ENCODE data around the gene HMMR. TPM values are rescaled to one million over a fixed set of nuclear protein-coding genes. Genes with fewer than 3 reads are reported as not detected.

Gene HMMR
- total and polyA plus RNA-seq, 2 donors (not counting 1 experiment from before 2014, with no cell fraction given) = 0.34 to 1.6 TPM

DNA sequence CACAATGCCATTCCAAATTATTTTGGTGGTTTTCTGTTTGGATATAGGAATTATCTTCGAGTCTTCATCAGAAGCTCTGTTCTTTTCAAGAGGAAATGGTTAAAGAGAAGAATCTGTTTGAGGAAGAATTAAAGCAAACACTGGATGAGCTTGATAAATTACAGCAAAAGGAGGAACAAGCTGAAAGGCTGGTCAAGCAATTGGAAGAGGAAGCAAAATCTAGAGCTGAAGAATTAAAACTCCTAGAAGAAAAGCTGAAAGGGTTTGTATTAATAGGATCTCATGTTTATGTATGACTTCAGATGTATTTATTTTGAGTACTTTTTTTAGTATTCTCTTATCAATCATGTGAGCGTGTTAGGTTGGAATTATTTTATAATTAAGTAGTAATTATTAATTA lies 15.0 kb downstream of the HMMR start:
- no peak overlapping the region for H3K4me3 ChIP-seq (ENCODE audit: control extremely low read depth in 1 of 5, extremely low read depth in 1 of 5, insufficient read depth in 1 of 5, low read depth in 2 of 5, low read length in 4 of 5)
- ChIA-PET POLR2A (no interaction called here), CTCF (interaction anchor here (1.2 to 5.9 kb wide), 6 partner anchors 13 to 33 kb away, joined by 4 to 50 read pairs (median 7); partner anchors contain the start of genes HMMR and NUDCD2)
- TF ChIP-seq EZH2 (IDR thresholded peaks at IDR 0.05; ENCODE audit: borderline replicate concordance, insufficient read depth, low read depth, low read length, poor library complexity, severe bottlenecking) (no peak), CTCF (IDR thresholded peaks at IDR 0.05) (no peak)
- Mint-ChIP-seq H3K4me3 (no peak overlapping the region), H3K9me3 (ENCODE audit: insufficient read depth) (peaks cover 3% of the 10 kb centered on the region), H3K27me3 (no peaks in the 10 kb centered on the region), H3K4me1 (no peaks in the 10 kb centered on the region), H3K27ac (no peak overlapping the region)
- H3K4me2 ChIP-seq (replicated peaks; ENCODE audit: low read depth, low read length, poor library complexity, severe bottlenecking) = no peak overlapping the region
- no peak overlapping the region for H3K9ac ChIP-seq (ENCODE audit: low read length)
- H3K9me3 ChIP-seq (ENCODE audit: control extremely low read depth in 1 of 3, control insufficient read depth in 2 of 3, insufficient read depth in 1 of 3, low read length in 2 of 3) = no peaks in the 10 kb centered on the region
- 63% methylated on average over 1 of the region's 2 CpGs for WGBS (ENCODE audit: insufficient coverage)
- ATAC-seq (ENCODE audit: low read depth) = no peak
- no peaks in the 10 kb centered on the region for H4K20me1 ChIP-seq (ENCODE audit: control insufficient read depth, insufficient read depth, low read length, poor library complexity, severe bottlenecking)
- no peak for DNase-seq
- H3K79me2 ChIP-seq (ENCODE audit: control insufficient read depth, insufficient read depth, low read length) = no peaks in the 10 kb centered on the region
- no peaks in the 10 kb centered on the region for H3K4me1 ChIP-seq (ENCODE audit: control insufficient read depth in 2 of 2, insufficient read depth in 2 of 2, low read length in 2 of 2)
- intact Hi-C loops (cut with micrococcal nuclease) = loop anchor here (10.0 kb wide), 1 partner anchor 1029 kb away; no protein-coding TSS in a partner anchor
- no peak overlapping the region for H2AFZ ChIP-seq (ENCODE audit: insufficient read depth, low read depth, low read length, poor library complexity, severe bottlenecking)
- no peaks in the 10 kb centered on the region for H3K36me3 ChIP-seq (replicated peaks in 1 of 2; ENCODE audit: control extremely low read depth in 1 of 2, control insufficient read depth in 1 of 2, extremely low read depth in 1 of 2, insufficient read depth in 2 of 2, low read length in 1 of 2)
- no peak overlapping the region for H3K27ac ChIP-seq (ENCODE audit: low read length in 2 of 2)
- no peaks in the 10 kb centered on the region for H3K27me3 ChIP-seq (replicated peaks in 1 of 4; ENCODE audit: control extremely low read depth in 1 of 4, control insufficient read depth in 3 of 4, insufficient read depth in 4 of 4, low read length in 3 of 4)

DNA sequence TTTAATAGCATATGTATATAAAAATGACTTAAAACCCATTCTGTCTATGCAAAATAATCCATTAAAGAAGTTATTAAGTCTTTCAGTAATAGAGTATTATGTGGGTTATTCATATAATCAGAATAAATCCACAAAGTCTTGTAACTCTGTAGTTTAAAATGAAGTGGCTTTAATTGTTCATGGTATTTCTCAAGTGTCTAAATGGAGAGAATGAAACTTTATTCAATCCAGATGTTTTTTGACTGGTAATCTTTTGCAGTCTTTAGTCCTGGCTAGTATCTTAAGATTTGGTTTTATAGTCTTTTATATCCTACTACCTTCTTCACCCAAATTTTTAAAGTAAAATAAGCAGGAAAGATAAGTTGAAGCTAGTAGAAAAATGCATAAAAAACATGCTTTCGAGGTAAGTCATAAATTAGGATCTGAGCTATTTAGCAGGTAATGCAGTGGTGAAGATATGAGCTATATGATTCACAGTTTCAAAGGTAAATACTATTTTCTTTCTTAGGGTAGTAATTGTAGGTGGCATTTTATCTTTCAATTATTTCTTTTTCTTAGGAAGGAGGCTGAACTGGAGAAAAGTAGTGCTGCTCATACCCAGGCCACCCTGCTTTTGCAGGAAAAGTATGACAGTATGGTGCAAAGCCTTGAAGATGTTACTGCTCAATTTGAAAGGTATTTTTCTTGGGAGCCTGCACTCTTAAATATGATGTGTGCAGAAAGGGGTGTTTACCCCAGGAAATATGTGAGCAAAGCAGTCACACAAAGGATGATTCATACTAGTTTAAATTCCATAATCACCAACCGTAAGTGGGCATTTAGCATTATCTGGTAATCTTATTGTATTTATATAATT lies 17.9 kb downstream of the HMMR start:
- H3K9me3 Mint-ChIP-seq (ENCODE audit: insufficient read depth) = peaks cover 3% of the 10 kb centered on the region

More for the DNA sequence above, 17.9 kb downstream of the HMMR start:
- H2AFZ ChIP-seq (ENCODE audit: insufficient read depth, low read depth, low read length, poor library complexity, severe bottlenecking) = no peak overlapping the region
- WGBS (ENCODE audit: insufficient coverage) = no CpG with 5 or more reads among the region's 2 CpGs
- Mint-ChIP-seq H3K27me3 (no peaks in the 10 kb centered on the region), H3K4me3 (no peak overlapping the region), H3K27ac (no peak overlapping the region), H3K4me1 (no peaks in the 10 kb centered on the region)
- H4K20me1 ChIP-seq (ENCODE audit: control insufficient read depth, insufficient read depth, low read length, poor library complexity, severe bottlenecking) = no peaks in the 10 kb centered on the region
- CTCF ChIA-PET = no interaction called here
- no peaks in the 10 kb centered on the region for H3K36me3 ChIP-seq (replicated peaks in 1 of 2; ENCODE audit: control extremely low read depth in 1 of 2, control insufficient read depth in 1 of 2, extremely low read depth in 1 of 2, insufficient read depth in 2 of 2, low read length in 1 of 2)
- H3K4me3 ChIP-seq (ENCODE audit: control extremely low read depth in 1 of 5, extremely low read depth in 1 of 5, insufficient read depth in 1 of 5, low read depth in 2 of 5, low read length in 4 of 5) = no peak overlapping the region
- H3K79me2 ChIP-seq (ENCODE audit: control insufficient read depth, insufficient read depth, low read length) = no peaks in the 10 kb centered on the region
- no peak overlapping the region for H3K9ac ChIP-seq (ENCODE audit: low read length)
- DNase-seq (no peak), ATAC-seq (ENCODE audit: low read depth) (no peak)
- no peak overlapping the region for H3K4me2 ChIP-seq (replicated peaks; ENCODE audit: low read depth, low read length, poor library complexity, severe bottlenecking)
- no peaks in the 10 kb centered on the region for H3K9me3 ChIP-seq (ENCODE audit: control extremely low read depth in 1 of 3, control insufficient read depth in 2 of 3, insufficient read depth in 1 of 3, low read length in 2 of 3)
- POLR2A ChIA-PET = no interaction called here
- no peaks in the 10 kb centered on the region for H3K27me3 ChIP-seq (replicated peaks in 1 of 4; ENCODE audit: control extremely low read depth in 1 of 4, control insufficient read depth in 3 of 4, insufficient read depth in 4 of 4, low read length in 3 of 4)
- H3K27ac ChIP-seq (ENCODE audit: low read length in 2 of 2) = no peak overlapping the region
- no peaks in the 10 kb centered on the region for H3K4me1 ChIP-seq (ENCODE audit: control insufficient read depth in 2 of 2, insufficient read depth in 2 of 2, low read length in 2 of 2)
- intact Hi-C loops (cut with micrococcal nuclease) = loop anchor here (10.0 kb wide), 1 partner anchor 1026 kb away; no protein-coding TSS in a partner anchor
- TF ChIP-seq EZH2 (IDR thresholded peaks at IDR 0.05; ENCODE audit: borderline replicate concordance, insufficient read depth, low read depth, low read length, poor library complexity, severe bottlenecking) = no peak
- no peak for TF ChIP-seq CTCF (IDR thresholded peaks at IDR 0.05)
